Stimulated activated CD8-positive, alpha-beta memory T cell treated with anti-CD3 and anti-CD28 coated beads, Interleukin-15, amount 100 ng/mL, for 1 hour (primary cell): ENCODE data around the gene SERPINA12.
A peak's percentile ranks its signal among the peaks of the same experiment; 100 is the strongest.
"Not testable (repeated sequence)": the region's sequence is repeated elsewhere in the genome, so short reads cannot be mapped to it uniquely, and the experiment has no call there.

Experiments
- DNase-seq: peaks from one replicate; pipeline ENCODE4 v3.0.0-alpha.2; 2020; ENCODE audit warnings: low read depth

Gene SERPINA12

GRCh38 chr14:94491511-94491910, 17.8 kb downstream of the SERPINA12 start:
- no peak for DNase-seq

GRCh38 chr14:94489336-94489735, 19.9 kb downstream of the SERPINA12 start:
- DNase-seq: no peak

- no peak for DNase-seq
Observed at GRCh38 chr14:94486883-94487282, 22.4 kb downstream of the SERPINA12 start.

- DNase-seq: peak; percentile 12
Observed at GRCh38 chr14:94485944-94486841, 23.1 kb downstream of the SERPINA12 start.

- DNase-seq: no peak
Observed at GRCh38 chr14:94484481-94484880, 24.8 kb downstream of the SERPINA12 start.

- DNase-seq: no peak
Observed at GRCh38 chr14:94483729-94484275, 25.5 kb downstream of the SERPINA12 start.

GRCh38 chr14:94483071-94483451, 26.2 kb downstream of the SERPINA12 start:
- no peak for DNase-seq

- DNase-seq: not testable (repeated sequence)
Observed at GRCh38 chr14:94482132-94483070, 26.9 kb downstream of the SERPINA12 start.

GRCh38 chr14:94481468-94482131, 27.7 kb downstream of the SERPINA12 start:
- DNase-seq: no peak

GRCh38 chr14:94480809-94481208, 28.5 kb downstream of the SERPINA12 start:
- no peak for DNase-seq

GRCh38 chr14:94478420-94478819, 30.8 kb downstream of the SERPINA12 start:
- no peak for DNase-seq

GRCh38 chr14:94476023-94476422, 33.2 kb downstream of the SERPINA12 start, which contains the start of gene SERPINA9:
TSS of gene SERPINA9 (minus strand) at chr14:94476197. CDS start at chr14:94469840, 6,357 bp downstream.
- no peak for DNase-seq

- DNase-seq: no peak
Observed at GRCh38 chr14:94474581-94475031, 34.7 kb downstream of the SERPINA12 start.

- DNase-seq: no peak
Observed at GRCh38 chr14:94473666-94474410, 35.4 kb downstream of the SERPINA12 start.

- DNase-seq: no peak
Observed at GRCh38 chr14:94472842-94473241, 36.4 kb downstream of the SERPINA12 start.

- no peak for DNase-seq
Observed at GRCh38 chr14:94471045-94471444, 38.2 kb downstream of the SERPINA12 start.

- no peak for DNase-seq
Observed at GRCh38 chr14:94470311-94470710, 39.0 kb downstream of the SERPINA12 start.

- DNase-seq: no peak
Observed at GRCh38 chr14:94469261-94469660, 40.0 kb downstream of the SERPINA12 start.

- DNase-seq: no peak
Observed at GRCh38 chr14:94467728-94468520, 41.3 kb downstream of the SERPINA12 start.
